SH-SY5Y (cell line): Measurements from ENCODE around the gene CRBN.

ENCODE experiments used
- GATA2 ChIP-seq: IDR thresholded peaks from 2 replicates; pipeline ENCODE4 v1.6.1; 2011; ENCODE audit warnings: mild to moderate bottlenecking, low read depth, low read length
- GATA3 ChIP-seq: IDR thresholded peaks from 2 replicates; pipeline ENCODE4 v1.6.1; 2011; ENCODE audit warnings: low read depth, mild to moderate bottlenecking, low read length, moderate library complexity

DNA sequence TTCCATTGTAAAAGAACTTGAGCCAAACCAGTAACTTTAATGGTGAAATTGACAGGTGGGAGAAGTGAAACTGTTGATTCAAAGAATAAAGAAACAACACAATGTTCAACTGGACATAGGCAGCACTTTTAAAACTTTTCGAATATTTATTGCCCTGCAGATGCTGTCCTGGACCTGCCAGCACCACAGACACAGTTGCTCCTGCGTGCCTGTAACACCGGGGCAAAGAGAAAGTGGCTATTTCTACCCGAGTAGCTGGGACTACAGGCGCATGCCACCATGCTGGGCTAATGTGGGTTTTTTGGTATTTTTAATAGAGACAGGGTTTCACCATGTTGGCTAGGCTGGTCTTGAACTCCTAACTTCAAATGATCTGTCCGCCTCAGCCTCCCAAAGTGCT lies 76.7 kb downstream of the CRBN start:
- TF ChIP-seq GATA3 (no peak), GATA2 (no peak)
